Activated CD4-positive, CD25-positive, alpha-beta regulatory T cell (primary cell): ENCODE data around the gene NABP2.

Experiments used
- DNase-seq, 4 experiments: peaks; one replicate each; lab custom pipeline; 2025; lab: John Stamatoyannopoulos, UW

Gene NABP2

GRCh38 chr12:56278905-56279304, 54.8 kb downstream of the NABP2 start:
- no peak for DNase-seq
